Medulla oblongata (tissue), 1 donor: ENCODE measurements around the gene PRCP.

ENCODE experiments used
- DNase-seq: peaks from one replicate; pipeline ENCODE4 v3.0.0-alpha.2; 2015; ENCODE audit errors: extremely low spot score

PRCP gene

DNA sequence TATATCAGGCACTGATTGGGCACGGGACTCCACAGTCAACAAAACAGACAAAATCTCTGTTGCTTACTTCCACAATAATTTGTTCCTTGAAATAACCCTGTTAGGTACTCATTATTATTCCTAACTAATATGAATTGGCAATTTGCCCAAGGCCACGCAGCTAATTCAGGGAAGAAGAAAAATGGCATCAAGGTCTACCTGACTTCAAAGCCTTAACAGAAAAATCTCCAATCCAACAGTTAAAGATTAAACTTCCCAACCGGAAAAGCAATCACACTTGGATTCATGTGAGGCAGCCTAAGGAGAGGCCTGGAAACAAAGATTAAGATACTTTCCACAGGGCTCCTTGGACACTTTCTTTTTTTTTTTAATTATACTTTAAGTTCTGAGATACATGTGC lies 68.9 kb downstream of the PRCP start:
- DNase-seq = no peak

GRCh38 chr11:82830746-82831145 lies 69.5 kb downstream of the PRCP start:
- no peak for DNase-seq

DNA sequence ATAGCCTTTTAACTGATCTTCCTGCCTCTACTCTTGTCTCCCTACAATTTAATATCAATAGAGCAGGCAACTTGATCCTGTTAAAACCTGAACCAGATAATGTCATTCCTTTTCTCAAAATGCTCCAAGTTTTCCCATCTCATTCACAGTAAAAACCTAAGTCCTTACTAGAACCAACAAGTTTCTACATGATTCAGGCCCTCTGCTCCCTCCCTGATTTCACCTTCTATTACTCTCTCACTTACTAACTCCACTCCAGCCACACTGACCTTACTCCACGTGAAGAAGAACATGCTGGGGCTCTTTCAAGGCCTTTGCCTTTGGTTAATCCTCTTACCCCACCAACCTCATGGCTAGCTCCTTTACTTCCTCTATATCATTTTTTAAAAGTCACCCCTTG lies 71.1 kb downstream of the PRCP start:
- no peak for DNase-seq

GRCh38 chr11:82828472-82828871 lies 71.8 kb downstream of the PRCP start:
- DNase-seq = no peak

DNA sequence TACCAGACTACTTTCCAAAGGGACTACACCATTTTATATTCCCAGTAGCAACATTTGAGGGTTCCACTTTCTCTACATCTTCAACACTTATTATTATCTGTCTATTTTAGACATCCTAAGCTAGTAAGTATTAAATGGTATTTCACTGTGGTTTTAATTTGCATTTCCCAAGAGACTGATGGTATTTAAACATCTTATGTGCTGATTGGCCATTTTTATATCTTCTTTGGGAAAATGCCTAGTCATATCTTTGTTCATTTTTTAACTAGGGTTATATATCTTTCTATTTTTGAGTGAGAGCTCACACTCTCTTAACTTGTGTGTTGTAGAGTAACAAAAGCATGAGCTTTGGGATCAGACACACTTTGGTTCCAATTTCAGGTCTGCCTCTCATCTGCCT lies 73.7 kb downstream of the PRCP start:
- DNase-seq = no peak

DNA sequence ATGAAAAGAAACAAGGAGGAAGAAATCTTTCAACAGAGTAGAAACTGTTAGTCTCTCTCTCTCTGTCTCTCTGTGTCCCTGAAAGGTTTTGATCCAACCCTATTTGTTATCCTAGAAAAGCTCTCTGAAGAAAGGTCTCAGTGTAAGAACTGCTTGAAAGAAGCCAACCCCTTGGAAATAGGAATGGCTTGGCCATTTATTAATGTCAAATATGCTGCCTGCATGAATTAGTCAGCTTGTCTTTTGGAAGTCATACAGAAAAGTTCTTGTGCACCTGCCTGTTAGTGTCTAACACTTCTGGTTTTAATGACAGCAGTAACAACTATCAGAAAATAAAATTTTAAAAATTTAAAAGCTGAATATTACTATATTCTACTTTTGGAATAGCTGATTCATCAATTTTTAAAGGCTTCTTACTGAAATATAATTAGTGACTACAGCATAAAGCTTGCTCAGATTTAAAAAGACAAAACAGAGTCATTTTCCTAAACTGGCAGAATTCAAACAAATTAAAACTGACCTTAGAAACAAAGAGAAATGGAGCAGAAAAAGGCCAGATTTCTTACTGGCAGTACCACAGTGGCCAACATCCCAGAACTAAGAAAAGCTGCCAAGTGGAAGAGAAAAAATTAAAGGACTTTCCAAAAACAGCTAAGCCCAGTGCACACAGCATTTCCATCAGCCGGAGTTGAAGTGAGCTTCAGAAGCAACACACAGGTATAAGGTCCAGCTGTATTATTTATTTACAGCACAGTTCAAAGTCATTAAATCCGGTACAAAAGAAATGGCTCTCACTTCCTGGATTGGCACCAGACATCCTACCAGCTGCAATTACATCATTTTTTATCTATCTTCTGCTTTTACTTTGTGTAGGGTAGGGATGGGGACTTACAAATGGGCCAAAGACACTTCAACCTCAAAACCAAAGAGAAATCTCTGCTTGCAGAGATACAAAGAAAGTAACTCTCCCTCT lies 76.3 kb downstream of the PRCP start:
- DNase-seq = peak; percentile 81

- no peak for DNase-seq
Measured at GRCh38 chr11:82818409-82819043, 81.7 kb downstream of the PRCP start.

DNA sequence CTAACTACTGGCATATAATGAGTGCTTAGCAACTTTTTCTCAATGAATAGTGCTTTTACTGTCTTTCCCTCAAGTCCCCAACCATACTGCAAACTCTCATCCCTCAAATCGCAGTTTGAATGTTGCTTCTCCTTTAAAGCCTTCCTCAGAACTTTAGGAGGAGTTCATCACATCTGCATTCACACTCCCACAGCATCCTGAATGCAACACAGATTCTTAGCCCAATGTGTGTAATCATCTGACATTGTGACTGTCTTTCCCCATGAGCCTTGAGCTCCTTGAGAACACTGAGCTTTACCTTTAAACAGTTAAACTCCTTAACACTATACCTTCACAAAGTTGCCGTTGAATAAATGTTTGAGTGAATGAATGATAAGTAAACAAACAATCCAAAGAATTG lies 84.8 kb downstream of the PRCP start:
- DNase-seq = no peak

GRCh38 chr11:82814379-82814778 lies 85.9 kb downstream of the PRCP start:
- no peak for DNase-seq

DNA sequence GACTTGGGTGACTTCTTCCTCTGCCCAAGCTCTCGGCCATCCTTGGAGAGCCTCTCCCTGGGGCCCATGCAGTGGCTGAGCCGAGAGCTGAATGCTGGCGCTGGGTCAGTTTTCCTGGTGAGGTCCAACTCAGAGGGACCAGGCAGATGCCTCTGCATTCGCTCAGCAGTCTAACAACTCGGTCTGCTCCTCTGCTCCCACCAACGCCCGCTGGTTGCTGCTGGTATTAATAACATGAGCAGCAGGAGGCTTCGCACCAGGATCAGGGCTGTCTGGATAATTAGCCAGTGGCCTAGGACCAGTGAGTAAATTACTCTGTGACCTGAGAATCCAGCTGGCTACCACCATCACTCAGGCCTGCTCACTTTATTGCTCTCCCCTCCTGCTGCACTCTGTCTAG lies 88.9 kb downstream of the PRCP start:
- no peak for DNase-seq

DNA sequence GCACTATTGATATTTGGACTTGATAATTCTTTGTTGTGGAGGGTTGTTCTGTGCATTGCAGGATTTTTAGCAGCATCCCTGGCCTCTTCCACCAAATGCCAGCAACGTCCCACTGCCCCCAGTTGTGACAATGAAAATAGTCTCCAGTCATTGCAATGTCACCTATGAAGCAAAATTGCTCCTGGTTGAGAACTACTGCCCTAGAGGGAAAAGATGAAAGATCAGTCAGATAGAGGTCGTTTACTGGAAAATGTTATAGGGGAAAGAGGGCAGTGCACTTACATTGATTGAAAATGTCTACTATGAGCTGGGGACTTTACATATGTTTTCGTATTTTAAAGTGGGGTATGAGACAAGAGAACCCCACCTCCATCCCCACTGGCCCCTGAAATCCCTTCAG lies 89.5 kb downstream of the PRCP start:
- no peak for DNase-seq

DNA sequence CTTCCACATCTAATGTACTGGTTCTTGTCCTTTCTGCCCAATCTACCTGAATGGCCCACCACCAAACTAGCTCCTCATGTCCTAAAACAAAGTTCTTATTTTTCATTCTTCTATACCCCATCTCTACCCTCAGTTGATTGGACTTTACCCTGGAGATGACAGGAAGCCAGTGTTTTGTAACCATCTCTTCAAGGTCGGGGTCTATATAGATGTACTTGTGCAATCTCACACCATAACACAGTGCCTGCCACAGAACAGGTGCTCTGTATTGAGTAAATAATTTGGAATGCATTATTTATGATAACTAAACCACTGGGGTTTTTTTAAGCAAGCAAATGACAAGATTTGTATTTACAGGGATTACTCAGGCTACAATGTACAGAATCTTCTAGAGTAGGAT lies 89.9 kb downstream of the PRCP start:
- no peak for DNase-seq

GRCh38 chr11:82807646-82808045 lies 92.6 kb downstream of the PRCP start:
- no peak for DNase-seq

DNA sequence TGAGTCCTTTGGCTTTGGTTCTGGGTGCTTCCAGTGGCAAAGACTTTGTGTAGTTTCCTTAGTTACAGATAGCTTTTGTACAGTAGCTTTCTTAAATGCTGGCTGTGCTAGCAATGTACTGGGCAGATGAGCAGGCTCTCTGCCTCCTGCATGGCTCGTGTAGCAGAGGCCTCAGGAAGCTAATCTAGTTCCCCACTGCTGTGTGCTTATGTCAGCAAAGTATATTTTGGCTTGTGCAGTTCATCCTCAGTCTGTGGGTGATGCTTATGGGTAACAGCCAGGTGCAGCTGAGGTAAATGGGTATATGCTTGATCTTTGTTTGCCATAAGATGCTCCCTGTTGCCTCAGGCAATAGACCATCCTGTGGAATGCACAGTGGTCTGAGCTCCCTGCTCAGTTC lies 97.5 kb downstream of the PRCP start:
- DNase-seq = no peak

DNA sequence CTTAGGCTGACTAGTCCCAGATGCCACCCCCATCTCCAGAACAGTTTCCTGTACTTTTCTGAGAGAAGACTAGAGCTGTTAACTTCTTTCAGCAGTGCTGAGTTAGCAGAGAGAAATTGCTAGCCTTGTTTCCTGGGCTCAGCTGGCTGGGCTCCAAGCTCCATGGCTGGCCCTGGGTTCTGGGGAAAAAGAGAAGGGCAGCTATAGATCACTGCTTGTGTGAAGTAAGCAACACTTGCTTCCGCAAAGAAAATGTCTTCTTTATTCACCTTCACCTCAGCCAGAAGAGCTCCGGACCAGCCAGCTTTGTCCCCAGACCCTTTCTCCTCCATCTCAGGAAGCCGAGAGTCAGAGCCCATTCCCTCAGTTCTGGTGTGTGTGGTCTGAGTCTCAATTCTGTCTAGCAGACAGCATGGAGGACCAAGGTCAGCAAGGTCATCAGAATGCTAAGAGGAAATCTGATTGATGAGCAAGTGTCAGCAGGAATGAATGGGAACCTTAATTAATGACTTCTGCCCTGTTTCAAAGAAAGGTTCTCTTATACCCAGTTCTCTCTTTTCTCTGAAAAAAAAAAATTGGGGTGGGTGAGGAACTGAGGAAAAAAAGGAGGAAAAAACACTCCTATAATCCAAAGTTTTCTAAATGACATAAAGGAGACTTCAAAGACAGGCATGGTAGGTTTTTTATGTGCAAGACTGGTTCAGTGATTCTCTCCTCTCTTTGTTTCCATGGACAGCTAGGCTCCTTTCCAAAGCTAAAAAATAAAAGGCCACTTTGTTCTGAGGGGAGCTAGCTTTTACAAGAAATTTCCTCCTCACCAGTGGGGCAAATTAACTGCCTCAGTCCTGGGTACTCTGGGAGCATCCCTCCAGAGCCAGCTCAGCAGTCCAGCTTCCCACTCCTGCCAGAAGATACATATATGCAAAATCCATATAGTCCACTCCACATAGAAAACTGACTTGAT lies 103.0 kb downstream of the PRCP start:
- DNase-seq = peak; percentile 96

DNA sequence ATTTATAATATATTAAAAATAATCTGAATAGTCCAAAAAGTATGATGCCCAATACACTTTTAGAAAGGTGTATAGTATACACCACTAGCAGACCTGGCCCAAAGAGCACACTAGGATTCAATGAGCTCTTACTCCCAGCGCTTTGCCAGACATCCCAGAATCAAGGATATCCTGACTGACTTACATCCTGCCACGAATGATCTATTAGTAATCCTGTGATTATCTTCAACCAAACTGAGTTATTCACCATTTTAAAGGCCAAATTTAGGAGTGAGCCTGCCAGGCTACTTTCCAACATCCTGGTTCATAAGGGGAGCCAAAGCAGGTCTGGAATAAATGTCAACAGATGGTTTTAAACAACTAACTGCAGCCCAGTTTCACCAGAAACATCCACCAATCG lies 105.7 kb downstream of the PRCP start:
- DNase-seq = no peak

GRCh38 chr11:82792822-82793569 lies 107.2 kb downstream of the PRCP start:
- DNase-seq = no peak

GRCh38 chr11:82792319-82792718 lies 107.9 kb downstream of the PRCP start:
- DNase-seq = no peak

- no peak for DNase-seq
Measured at GRCh38 chr11:82791779-82792178, 108.5 kb downstream of the PRCP start.

DNA sequence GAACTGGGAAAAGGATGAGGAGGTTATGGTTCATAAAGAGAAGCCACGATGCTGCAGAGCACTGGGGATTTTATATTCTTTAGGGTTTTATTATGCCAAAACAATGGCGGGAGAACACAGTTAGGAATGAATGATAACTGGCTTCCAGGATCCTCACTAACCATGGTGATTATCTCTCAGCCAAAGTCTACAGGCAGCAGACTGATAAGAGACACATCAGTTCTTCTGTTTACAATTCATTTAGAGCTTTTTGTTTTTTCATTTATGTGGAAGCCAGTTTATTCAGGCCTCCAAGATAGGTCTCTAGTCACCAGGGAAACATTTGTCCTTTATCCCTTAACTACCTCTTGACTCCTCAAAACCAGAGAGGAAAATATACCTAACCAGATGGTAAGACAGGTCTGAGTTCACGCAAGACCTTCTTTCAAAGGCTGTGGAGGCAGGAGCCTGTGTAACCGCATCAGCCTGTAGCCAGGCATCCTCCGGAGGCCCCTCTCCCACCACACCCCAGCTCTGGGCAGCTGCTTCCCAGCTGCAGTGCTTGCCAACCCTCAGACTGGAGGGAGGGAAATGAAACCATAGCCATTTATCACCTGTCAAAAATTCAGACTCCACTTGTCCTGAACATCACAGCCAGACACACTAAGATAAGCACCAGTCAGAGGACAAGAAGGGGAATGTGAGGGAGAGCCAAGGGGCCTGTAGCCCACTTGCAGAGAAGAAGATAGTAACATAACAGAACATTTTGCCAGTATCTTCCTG lies 109.3 kb downstream of the PRCP start:
- peak; percentile 28 for DNase-seq

GRCh38 chr11:82787981-82788380 lies 112.2 kb downstream of the PRCP start:
- DNase-seq = no peak
